ENCODE measurements around the gene MLXIP. TPM values are rescaled to one million over a fixed set of nuclear protein-coding genes. Genes with fewer than 3 reads are reported as not detected.

Gene MLXIP
- total and polyA plus RNA-seq, 2 of the 8 experiments (the other 6 are each of a cell fraction or from before 2014, with no cell fraction given) = 5.5 to 40.5 TPM

GRCh38 chr12:122085591-122085990 lies 7.0 kb downstream of the MLXIP start:
- H3K9me3 ChIP-seq (ENCODE audit: insufficient read depth in 2 of 2, low read depth in 1 of 2, low read length in 1 of 2) = no peaks in the 10 kb centered on the region
- H3K4me2 ChIP-seq (ENCODE audit: insufficient read depth in 1 of 2, low read depth in 2 of 2, low read length in 2 of 2) = no peak overlapping the region
- no peak for FAIRE-seq
- POLR2A ChIA-PET (ENCODE audit: partially characterized antibody) = interaction anchor here (1.5 kb wide), 1 partner anchor 10 kb away, joined by 4 read pairs; no protein-coding TSS in a partner anchor
- no peak overlapping the region for H2AK5ac ChIP-seq (ENCODE audit: low read depth, low read length)
- H3K4me1 ChIP-seq (replicated peaks in 1 of 4; ENCODE audit: control insufficient read depth in 3 of 4, insufficient read depth in 4 of 4, low read length in 3 of 4) = peaks cover 0 to 4% (median 1%) of the 10 kb centered on the region in 4 experiments; a peak in 4 of 7 replicates
- no peak overlapping the region for H3K18ac ChIP-seq (ENCODE audit: extremely low read depth, low read length)
- H3K27me3 ChIP-seq (replicated peaks in 1 of 4; ENCODE audit: control insufficient read depth in 3 of 4, extremely low read depth in 1 of 4, insufficient read depth in 3 of 4, low read length in 3 of 4) = no peaks in the 10 kb centered on the region
- CTCF ChIA-PET (ENCODE audit: partially characterized antibody) = interaction anchor here (1.3 to 8.0 kb wide), 3 partner anchors 22 to 38 kb away, joined by 4 to 52 read pairs (median 7); no protein-coding TSS in a partner anchor
- no peaks in the 10 kb centered on the region for H3K23me2 ChIP-seq (ENCODE audit: low read depth, low read length)
- peaks cover 18% of the 10 kb centered on the region; the same call in 1 of the 2 replicates for H3K79me1 ChIP-seq (ENCODE audit: low read depth, low read length)
- no peak overlapping the region for H3K23ac ChIP-seq (ENCODE audit: insufficient read length)
- no peak overlapping the region for H2BK15ac ChIP-seq (ENCODE audit: low read length)
- WGBS, 2 experiments (ENCODE audit: extremely low coverage in 1 of 2, insufficient coverage in 1 of 2, insufficient read length in 1 of 2, insufficient replicate concordance in 2 of 2, low coverage in 1 of 2, low lambda C conversion rate in 2 of 2, missing lambda C conversion rate in 1 of 2) = 84% methylated on average over 5 of the region's 5 CpGs; no CpG with 5 or more reads in 1 of the 2 experiments
- H2AFZ ChIP-seq (ENCODE audit: low read length) = no peak overlapping the region
- H4K5ac ChIP-seq (ENCODE audit: insufficient read length, low read depth, low read length) = no peak overlapping the region
- H2BK5ac ChIP-seq (ENCODE audit: low read depth, low read length) = no peak overlapping the region; the same call in 1 of the 2 replicates
- no peak overlapping the region for H3K56ac ChIP-seq (replicated peaks; ENCODE audit: insufficient read length, low read depth, low read length)
- H3K14ac ChIP-seq (ENCODE audit: insufficient read length) = no peak overlapping the region
- no peak overlapping the region for H2BK12ac ChIP-seq (ENCODE audit: low read depth, low read length)
- H3K27ac ChIP-seq (ENCODE audit: low read depth, low read length) = no peak overlapping the region
- TF ChIP-seq TAF1 (IDR thresholded peaks at IDR 0.05; ENCODE audit: low read depth, low read length) = no peak
- no peak for TF ChIP-seq KDM4A (IDR thresholded peaks at IDR 0.05; ENCODE audit: low read depth, low read length, severe bottlenecking)
- TF ChIP-seq TEAD4 (IDR thresholded peaks at IDR 0.05; ENCODE audit: low read depth, low read length) = no peak
- TF ChIP-seq TBP (IDR thresholded peaks at IDR 0.05; ENCODE audit: low read depth, low read length) = no peak
- H2BK20ac ChIP-seq (ENCODE audit: low read length) = no peak overlapping the region
- no peak overlapping the region for H3K4me3 ChIP-seq (ENCODE audit: extremely low read depth in 1 of 4, insufficient read depth in 2 of 4, low read depth in 3 of 4, low read length in 4 of 4)
- peaks cover 4 to 27% of the 10 kb centered on the region in 2 experiments; a peak in 3 of 4 replicates for H3K79me2 ChIP-seq (ENCODE audit: control insufficient read depth in 1 of 2, insufficient read depth in 2 of 2, low read length in 2 of 2)
- H3K4ac ChIP-seq (replicated peaks; ENCODE audit: insufficient read length, low read depth, low read length) = no peak overlapping the region
- no peak overlapping the region for H3K9ac ChIP-seq (replicated peaks in 1 of 4; ENCODE audit: extremely low read depth in 1 of 4, low read depth in 3 of 4, low read length in 3 of 4)
- peaks cover 3 to 4% of the 10 kb centered on the region in 2 experiments for H4K20me1 ChIP-seq (replicated peaks in 1 of 2; ENCODE audit: control insufficient read depth in 1 of 2, insufficient read depth in 2 of 2, low read length in 2 of 2)
- DNase-seq (ENCODE audit: low read depth in 1 of 2, low spot score in 2 of 2) = no peak
- H2BK120ac ChIP-seq (replicated peaks; ENCODE audit: low read depth, low read length) = no peak overlapping the region
- H4K91ac ChIP-seq (replicated peaks; ENCODE audit: insufficient read length, low read length) = no peak overlapping the region
- no peak overlapping the region for H4K8ac ChIP-seq (ENCODE audit: extremely low read depth, insufficient read depth, low read length)
- H3K36me3 ChIP-seq (ENCODE audit: control insufficient read depth in 2 of 4, insufficient read depth in 4 of 4, low read length in 3 of 4) = peaks cover 0 to 5% (median 0%) of the 10 kb centered on the region in 4 experiments; a peak in 2 of 8 replicates
